AG09309 (cell line): ENCODE data around the gene SCG5.
A peak's percentile ranks its signal among the peaks of the same experiment; 100 is the strongest.

Source experiments
- DNase-seq: peaks from one replicate; pipeline ENCODE4 v3.0.0-alpha.2; 2010; ENCODE audit warnings: low read depth
- H3K4me3 ChIP-seq: 2 replicates; pipeline ENCODE4 v1.5.1; 2011; ENCODE audit warnings: mild to moderate bottlenecking, low read depth, low read length, moderate library complexity; ENCODE audit not compliant: control insufficient read depth
- TF ChIP-seq, protein P1 (sequence below): IDR thresholded peaks from 2 replicates; pipeline ENCODE4 v1.5.1; 2011; ENCODE audit warnings: mild to moderate bottlenecking, low read depth, low read length, inconsistent platforms; ENCODE audit not compliant: insufficient read depth, control insufficient read depth; ENCODE audit errors: missing control alignments

The SCG5 gene

DNA sequence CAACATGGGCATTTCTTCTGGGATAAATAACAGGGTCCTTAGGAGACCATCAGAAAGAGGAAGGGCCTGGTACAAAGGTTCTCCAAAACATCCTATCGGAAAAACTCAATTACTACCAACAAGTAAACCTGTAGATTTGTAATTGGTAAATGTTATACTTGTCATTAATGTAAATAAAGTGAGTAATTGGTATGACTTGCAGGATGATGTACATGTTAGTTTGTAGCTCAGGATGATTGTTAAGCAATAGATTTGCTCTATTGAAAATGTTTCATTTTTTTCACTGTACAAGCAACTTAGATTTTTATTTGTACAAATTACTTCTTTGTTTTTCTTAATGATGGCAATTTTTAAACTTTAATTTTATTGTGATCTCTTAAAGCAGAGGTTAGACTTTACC is 3.8 kb upstream of the SCG5 start:
- no peak overlapping the region for H3K4me3 ChIP-seq
- TF ChIP-seq, protein P1, sequence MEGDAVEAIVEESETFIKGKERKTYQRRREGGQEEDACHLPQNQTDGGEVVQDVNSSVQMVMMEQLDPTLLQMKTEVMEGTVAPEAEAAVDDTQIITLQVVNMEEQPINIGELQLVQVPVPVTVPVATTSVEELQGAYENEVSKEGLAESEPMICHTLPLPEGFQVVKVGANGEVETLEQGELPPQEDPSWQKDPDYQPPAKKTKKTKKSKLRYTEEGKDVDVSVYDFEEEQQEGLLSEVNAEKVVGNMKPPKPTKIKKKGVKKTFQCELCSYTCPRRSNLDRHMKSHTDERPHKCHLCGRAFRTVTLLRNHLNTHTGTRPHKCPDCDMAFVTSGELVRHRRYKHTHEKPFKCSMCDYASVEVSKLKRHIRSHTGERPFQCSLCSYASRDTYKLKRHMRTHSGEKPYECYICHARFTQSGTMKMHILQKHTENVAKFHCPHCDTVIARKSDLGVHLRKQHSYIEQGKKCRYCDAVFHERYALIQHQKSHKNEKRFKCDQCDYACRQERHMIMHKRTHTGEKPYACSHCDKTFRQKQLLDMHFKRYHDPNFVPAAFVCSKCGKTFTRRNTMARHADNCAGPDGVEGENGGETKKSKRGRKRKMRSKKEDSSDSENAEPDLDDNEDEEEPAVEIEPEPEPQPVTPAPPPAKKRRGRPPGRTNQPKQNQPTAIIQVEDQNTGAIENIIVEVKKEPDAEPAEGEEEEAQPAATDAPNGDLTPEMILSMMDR = no peak
- DNase-seq = no peak

DNA sequence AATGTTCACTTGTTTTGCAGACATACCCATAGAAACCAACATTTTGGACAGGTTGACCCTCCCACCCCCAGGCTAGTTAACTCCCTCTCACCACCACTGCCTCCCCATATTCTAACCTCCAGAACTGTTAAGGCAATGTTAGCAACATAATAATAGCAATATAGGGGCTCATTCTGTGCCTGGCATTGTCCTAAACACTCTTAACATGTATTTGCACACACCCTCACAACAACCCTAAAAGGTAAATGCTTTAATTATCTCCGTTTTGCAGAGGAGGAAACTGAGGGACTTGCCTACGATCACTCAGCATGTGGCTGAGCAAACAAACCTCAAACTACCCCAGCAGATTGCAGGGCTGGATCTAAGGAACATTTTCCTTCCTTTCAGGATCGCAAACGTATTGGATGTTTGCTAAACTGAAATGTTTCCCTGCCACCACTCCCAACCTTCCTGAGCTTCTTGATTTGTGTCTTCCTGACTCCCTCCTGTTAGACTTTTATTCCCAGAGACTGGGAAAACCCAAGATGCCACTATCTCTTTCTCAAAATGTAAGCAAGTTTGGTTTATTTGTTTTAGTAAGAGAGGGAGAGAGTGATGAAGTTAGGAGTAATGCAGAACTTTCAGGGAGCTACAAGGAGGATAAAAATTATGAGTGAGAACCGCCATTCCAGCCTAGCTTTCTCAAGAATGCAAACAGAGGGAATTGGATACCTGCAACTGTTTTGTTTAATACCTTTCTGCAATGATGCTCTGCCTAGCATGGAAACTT is 1.3 kb downstream of the SCG5 start:
- DNase-seq = no peak
- no peak overlapping the region for H3K4me3 ChIP-seq

DNA sequence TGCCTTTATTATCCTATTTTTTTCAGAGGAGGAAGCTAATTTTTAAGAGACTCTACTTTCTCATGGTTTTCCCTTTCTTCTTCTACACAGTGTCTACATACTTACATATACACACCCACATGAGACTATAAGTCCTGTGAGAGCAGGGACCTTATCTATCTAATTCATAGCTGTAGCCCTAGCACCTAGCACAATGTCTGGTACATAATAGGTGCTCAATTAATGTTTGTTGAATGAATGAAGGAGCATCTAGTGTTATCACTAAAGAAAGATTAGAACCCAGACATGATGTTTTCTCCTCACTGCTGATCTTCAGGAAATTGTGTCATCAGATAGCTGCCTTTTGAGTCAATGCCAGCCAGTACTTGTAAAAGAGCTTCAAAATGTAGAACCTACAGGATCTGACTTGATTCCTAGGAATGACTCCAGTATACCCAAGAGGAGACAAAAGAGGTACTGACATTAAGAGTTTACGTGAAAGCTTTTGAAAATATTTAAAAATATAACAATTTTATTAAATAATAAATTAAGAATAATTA is 2.5 kb downstream of the SCG5 start:
- TF ChIP-seq, protein P1 = no peak
- no peak for DNase-seq
- H3K4me3 ChIP-seq = no peak overlapping the region

More for the DNA sequence above, 1.3 kb downstream of the SCG5 start:
- TF ChIP-seq, protein P1 = no peak

DNA sequence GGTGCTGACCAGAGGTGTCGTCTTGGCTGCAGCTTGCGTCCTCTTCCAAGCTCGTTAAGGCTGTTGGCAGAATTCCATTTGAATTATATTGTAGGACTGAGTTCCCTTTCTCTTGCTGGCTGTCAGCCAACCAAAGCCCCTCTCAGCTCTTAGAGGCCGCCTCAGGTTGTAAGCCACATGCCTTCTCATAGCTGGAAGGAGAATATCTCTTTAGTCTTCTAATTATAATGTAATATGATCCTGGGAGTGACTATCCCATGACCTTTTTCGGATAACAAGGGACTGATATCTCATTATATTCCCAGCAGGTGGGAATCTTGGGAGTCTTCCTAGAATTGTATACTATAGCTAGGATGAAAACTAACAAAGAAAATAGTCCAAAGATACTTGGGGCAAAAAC is 4.8 kb downstream of the SCG5 start:
- TF ChIP-seq, protein P1 = no peak
- no peak overlapping the region for H3K4me3 ChIP-seq
- no peak for DNase-seq

DNA sequence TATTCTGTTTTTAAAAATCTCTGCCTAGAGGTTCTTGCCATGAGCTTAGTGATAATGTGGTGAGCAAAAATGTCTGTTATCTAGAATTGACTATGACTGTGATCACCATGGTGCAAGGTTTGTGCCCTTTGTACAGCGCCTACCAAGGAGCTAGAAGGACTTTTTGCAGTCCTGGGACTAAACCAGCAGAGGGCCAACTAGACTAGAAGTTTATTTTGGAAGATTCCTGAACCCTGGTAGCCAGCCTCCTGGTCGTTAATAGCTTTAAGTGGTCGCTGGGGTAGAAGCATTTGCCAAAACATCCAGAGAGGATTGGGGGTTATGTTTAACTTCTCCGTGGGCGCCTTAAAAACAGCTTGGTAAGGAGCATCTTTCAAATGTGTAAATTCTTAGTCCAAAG is 7.8 kb downstream of the SCG5 start:
- TF ChIP-seq, protein P1 = peak; percentile 63
- DNase-seq = no peak

DNA sequence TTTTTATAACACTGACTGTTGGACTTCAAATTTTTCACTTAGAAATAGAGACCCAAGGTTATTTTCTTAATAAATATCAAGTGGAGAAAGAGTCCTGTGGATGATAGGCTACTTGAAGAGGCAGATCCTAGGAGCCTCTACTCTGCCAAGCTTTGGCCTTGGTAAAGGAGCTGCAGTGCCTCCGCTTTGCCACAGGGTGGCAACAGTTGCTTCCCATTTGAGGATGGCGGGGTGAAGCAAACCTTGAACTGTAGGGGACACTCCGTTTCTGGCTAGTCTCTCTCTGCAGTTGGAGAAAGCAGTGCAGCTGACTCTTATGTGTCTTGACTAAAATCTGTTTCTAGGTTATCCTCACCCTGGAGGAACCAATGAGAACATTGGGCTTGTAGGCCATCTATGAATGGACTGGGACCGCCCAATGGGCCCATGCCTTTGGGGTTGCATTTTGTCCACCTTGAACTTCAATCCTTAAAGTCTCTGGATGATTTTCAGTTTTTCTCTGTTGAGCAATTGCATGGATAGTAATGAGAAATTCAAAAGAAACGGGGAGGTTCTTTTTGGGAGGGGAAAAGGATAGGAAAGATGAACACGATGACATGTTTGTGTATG is 9.8 kb downstream of the SCG5 start:
- peak; percentile 35 for DNase-seq
- TF ChIP-seq, protein P1 = peak; percentile 95
- H3K4me3 ChIP-seq = no peak overlapping the region

More for the DNA sequence above, 7.8 kb downstream of the SCG5 start:
- no peak overlapping the region for H3K4me3 ChIP-seq
